ENCODE data around the gene CD79A.

CD79A gene

DNA sequence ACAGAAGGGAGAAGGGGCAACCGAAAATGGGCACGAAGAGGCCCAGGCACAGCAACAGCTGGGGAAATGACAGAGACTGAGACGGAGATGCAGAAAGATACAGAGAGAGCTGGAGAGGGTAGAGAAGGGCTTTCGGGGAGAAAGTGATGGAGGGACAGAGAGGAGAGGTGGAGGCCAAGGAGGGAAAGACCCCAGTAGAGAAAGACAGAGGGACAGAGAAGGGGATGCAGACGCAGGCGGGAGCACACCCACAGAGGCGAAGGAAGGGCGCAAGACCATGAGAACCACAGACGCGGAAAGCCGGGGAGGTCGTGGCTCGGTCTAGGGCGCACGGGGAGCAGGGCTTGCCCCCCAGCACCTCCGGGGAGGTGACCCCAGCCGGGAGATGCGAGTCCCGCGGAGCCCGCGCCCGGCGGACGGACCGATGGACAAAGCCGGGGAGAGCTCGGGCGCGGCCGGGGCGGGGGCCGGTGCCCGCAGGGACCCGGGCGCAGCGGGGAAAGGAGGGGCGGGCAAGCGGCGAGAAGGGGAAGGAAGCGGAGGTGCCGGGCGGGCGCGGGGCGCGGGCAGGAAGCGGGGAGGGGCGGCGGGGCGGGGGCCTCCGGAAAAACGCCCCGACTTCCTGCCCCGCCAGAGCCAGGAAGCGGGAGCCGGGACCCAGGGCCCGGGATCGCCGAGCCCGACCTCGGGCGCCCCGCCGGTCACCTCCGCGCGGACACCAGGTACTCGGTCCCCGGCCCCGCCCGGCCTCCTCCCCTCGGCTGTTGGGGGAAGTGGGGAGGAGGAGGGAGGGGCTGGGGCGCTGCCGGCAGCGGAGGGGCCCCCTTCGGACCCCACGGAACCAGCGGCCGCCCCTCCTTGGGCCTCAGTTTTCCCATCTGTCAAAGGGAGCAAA lies 5.7 kb downstream of the CD79A start, which contains the start of gene ARHGEF1:
ARHGEF1 (plus strand) TSS at position 617 of the 895 bp plus-strand sequence. CDS start 4,899 bp downstream, outside the sequence.
- TF ChIP-seq, protein P1, sequence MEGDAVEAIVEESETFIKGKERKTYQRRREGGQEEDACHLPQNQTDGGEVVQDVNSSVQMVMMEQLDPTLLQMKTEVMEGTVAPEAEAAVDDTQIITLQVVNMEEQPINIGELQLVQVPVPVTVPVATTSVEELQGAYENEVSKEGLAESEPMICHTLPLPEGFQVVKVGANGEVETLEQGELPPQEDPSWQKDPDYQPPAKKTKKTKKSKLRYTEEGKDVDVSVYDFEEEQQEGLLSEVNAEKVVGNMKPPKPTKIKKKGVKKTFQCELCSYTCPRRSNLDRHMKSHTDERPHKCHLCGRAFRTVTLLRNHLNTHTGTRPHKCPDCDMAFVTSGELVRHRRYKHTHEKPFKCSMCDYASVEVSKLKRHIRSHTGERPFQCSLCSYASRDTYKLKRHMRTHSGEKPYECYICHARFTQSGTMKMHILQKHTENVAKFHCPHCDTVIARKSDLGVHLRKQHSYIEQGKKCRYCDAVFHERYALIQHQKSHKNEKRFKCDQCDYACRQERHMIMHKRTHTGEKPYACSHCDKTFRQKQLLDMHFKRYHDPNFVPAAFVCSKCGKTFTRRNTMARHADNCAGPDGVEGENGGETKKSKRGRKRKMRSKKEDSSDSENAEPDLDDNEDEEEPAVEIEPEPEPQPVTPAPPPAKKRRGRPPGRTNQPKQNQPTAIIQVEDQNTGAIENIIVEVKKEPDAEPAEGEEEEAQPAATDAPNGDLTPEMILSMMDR (IDR thresholded peaks at IDR 0.05; ENCODE audit: low read depth, low read length, missing control alignments): no peak
- no peak for DNase-seq (ENCODE audit: extremely low read depth, low read depth)
- H3K4me3 ChIP-seq (replicated peaks; ENCODE audit: low read depth, low read length): peak within 1 kb of the TSS; percentile 82

DNA sequence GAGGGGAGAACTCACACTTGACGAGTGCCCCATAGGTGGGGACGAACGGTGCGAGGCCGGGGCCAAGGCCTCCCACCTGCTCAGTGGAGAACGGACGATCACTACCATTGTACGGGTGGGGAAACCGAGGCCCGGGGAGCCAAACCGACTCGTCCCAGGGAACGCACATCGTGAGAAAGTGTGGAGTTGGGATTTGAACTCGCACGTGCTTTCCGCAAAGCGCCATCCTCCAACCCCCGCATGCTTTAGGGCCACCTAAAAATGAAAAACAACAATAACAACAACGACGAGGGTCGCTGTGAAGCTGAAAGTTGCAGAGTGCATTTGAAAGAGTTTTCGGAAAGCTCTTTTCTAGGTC lies 6.4 kb downstream of the CD79A start:
- no peak for DNase-seq (ENCODE audit: extremely low read depth, low read depth)
- peak overlapping the region; percentile 82 for H3K4me3 ChIP-seq (replicated peaks; ENCODE audit: low read depth, low read length)
- TF ChIP-seq, protein P1 (IDR thresholded peaks at IDR 0.05; ENCODE audit: low read depth, low read length, missing control alignments): no peak

- TF ChIP-seq, protein P1 (IDR thresholded peaks at IDR 0.05; ENCODE audit: low read depth, low read length, missing control alignments): no peak
- H3K4me3 ChIP-seq (replicated peaks; ENCODE audit: low read depth, low read length): peak overlapping the region; percentile 82
Observed at GRCh38 chr19:41883821-41884733, 7.0 kb downstream of the CD79A start.

DNA sequence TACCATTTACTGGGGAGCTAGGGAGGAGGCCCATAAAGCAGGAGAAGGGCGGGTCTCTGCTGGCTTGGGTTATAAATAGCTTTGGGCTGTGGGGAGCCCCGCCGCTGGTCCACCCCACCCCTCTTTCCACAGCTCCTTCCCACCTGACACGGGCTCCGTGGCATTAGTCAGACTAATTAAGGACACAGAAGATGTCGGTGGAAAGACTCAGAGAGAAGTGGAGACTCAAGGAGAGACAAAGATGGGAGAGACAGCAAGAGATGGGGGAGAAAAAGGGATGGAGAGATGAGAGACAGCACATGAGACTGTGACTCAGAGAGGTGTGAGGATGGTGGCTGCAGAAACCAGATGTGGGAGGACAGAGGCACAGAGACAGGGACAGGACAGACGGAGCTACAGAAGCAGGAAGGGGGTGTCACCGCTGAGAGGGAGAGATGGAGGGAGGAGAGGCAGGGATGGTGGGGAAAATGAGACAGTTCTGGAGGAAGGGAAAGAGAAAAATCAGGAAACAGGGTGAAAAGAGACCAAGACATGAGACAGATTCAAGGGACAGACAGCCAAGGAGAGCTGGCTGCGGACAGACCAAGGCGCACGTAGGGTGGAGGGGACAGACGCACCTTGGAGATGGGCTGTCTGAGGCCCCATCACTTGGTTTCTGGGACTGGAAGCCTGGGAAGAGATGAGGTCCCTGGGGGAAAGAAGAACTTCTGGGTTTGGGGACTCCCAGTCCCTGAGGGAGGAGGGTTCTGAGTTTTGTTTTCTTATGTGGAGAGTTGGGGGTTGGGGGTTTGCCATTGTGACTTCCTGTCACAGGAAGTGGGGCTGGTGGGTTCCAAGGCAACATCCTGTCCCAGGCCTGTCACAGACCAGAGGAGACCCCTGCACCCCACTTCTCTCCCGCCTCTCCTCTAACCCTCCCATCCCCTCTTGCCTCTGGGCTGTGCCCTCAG lies 10.0 kb downstream of the CD79A start:
- no peak overlapping the region for H3K4me3 ChIP-seq (replicated peaks; ENCODE audit: low read depth, low read length)
- TF ChIP-seq, protein P1 (IDR thresholded peaks at IDR 0.05; ENCODE audit: low read depth, low read length, missing control alignments): no peak
- DNase-seq (ENCODE audit: extremely low read depth, low read depth): no peak

More at GRCh38 chr19:41883821-41884733, 7.0 kb downstream of the CD79A start:
- DNase-seq (ENCODE audit: extremely low read depth, low read depth): peak; percentile 71

GRCh38 chr19:41887711-41888382 lies 10.8 kb downstream of the CD79A start:
- TF ChIP-seq, protein P1 (IDR thresholded peaks at IDR 0.05; ENCODE audit: low read depth, low read length, missing control alignments): no peak
- H3K4me3 ChIP-seq (replicated peaks; ENCODE audit: low read depth, low read length): no peak overlapping the region
- no peak for DNase-seq (ENCODE audit: extremely low read depth, low read depth)

Data from HFF-Myc (cell line).